Coronary artery (tissue), 2 donors: ENCODE results near the gene LRRC4B.

Experiments
- DNase-seq: peaks from one replicate; pipeline ENCODE4 v3.0.0-alpha.2; 2017; ENCODE audit warnings: low spot score
- H3K27ac ChIP-seq, 2 donors: fragments of 200-600 bp; sonication (generic); one replicate each; pipeline ENCODE4 v1.5.1; 2016 to 2019
- H3K4me3 ChIP-seq: fragments of 200-600 bp; sonication (generic); 2 replicates; pipeline ENCODE4 v1.5.1; 2016; ENCODE audit warnings: mild to moderate bottlenecking, moderate library complexity
- CTCF ChIP-seq: fragments of 200-600 bp; sonication (generic); IDR thresholded peaks from one replicate; pipeline ENCODE4 v1.5.1; 2019; ENCODE audit warnings: antibody characterized with exemption

Gene LRRC4B

GRCh38 chr19:50554212-50554611 is 14.0 kb downstream of the LRRC4B start:
- no peak for TF ChIP-seq CTCF
- no peak overlapping the region for H3K4me3 ChIP-seq
- H3K27ac ChIP-seq, result no peak overlapping the region
- DNase-seq, result no peak

GRCh38 chr19:50553134-50553703 is 15.0 kb downstream of the LRRC4B start:
- H3K4me3 ChIP-seq, result no peak overlapping the region
- no peak for TF ChIP-seq CTCF
- no peak overlapping the region for H3K27ac ChIP-seq
- DNase-seq, result no peak

- H3K4me3 ChIP-seq, result no peak overlapping the region
- TF ChIP-seq CTCF, result no peak
- no peak for DNase-seq
- H3K27ac ChIP-seq, result no peak overlapping the region
Observed at GRCh38 chr19:50552540-50552939, 15.7 kb downstream of the LRRC4B start.

GRCh38 chr19:50551715-50552187 is 16.5 kb downstream of the LRRC4B start:
- H3K4me3 ChIP-seq, result peak overlapping the region; percentile 68
- TF ChIP-seq CTCF, result no peak
- DNase-seq, result no peak
- peak overlapping the region; percentile 41 to 73 for H3K27ac ChIP-seq

- TF ChIP-seq CTCF, result no peak
- no peak for DNase-seq
- Histone ChIP-seq H3K27ac (peak overlapping the region; percentile 41 to 73), H3K4me3 (peak overlapping the region; percentile 68)
Observed at GRCh38 chr19:50551034-50551714, 17.1 kb downstream of the LRRC4B start.

- H3K27ac ChIP-seq, result peak overlapping the region; percentile 41 to 73
- peak overlapping the region; percentile 68 for H3K4me3 ChIP-seq
- TF ChIP-seq CTCF, result no peak
- no peak for DNase-seq
Observed at GRCh38 chr19:50550594-50550966, 17.7 kb downstream of the LRRC4B start.
